ENCODE results near the gene BCAP29.

The BCAP29 gene

GRCh38 chr7:107593025-107593410 is 13.0 kb downstream of the BCAP29 start:
- no peak for DNase-seq (ENCODE audit: low spot score)
- no peak overlapping the region for H2BK15ac ChIP-seq (ENCODE audit: low read length)
- WGBS, 2 donors (ENCODE audit: extremely low coverage in 2 of 2, insufficient read length in 2 of 2, insufficient replicate concordance in 1 of 2), result no CpG with 5 or more reads among the region's 1 CpG

DNA sequence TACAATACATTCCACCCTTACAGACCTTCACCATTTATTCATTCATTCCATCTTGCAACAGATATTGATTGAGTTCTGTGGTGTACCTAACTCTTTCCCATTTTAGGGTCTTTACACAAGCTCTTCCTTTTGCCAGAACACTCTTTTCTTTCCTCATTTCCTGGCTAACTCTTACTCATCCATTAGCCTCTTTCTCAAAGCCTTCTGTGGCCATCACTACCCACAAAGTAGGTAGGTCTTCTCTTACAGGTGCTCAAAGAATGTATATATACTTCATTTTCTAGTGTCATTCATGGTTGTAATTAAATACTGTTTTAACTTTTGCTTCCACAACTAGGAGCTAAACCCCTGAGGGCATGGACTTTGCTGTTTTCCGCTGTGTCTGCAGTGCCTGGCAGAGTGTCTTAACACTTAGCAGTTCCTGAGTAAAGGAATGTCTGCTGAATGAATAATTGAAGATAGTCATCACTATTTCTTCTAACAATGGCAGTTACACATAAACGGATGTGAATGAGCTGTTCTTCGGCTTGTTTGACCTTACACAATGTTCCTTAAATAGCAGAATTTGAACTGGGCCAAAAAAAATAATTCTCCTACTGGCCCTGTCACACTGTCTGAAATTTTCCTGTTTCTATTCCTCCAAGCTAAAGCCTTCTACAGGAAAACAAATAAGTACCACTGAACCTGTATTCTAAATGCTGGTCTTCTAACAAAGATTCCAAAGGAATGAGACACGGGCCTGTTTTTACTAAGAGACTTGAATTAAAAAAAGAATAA is 15.1 kb downstream of the BCAP29 start:
- Histone ChIP-seq H3K9me3 (replicated peaks in 1 of 2; ENCODE audit: control insufficient read depth in 2 of 2, insufficient read depth in 1 of 2, low read depth in 1 of 2, low read length in 2 of 2) (no peaks in the 10 kb centered on the region), H2BK5ac (ENCODE audit: low read length) (no peak overlapping the region), H3K23ac (ENCODE audit: low read depth, low read length, poor library complexity) (no peak overlapping the region), H3K14ac (ENCODE audit: low read length) (no peak overlapping the region), H3K4ac (ENCODE audit: low read length) (no peak overlapping the region), H2AK5ac (ENCODE audit: low read depth, low read length) (no peak overlapping the region), H3K4me3 (ENCODE audit: low read length in 2 of 2) (no peak overlapping the region), H3K79me1 (ENCODE audit: low read depth, low read length) (no peaks in the 10 kb centered on the region), H2BK12ac (ENCODE audit: low read length) (no peak overlapping the region), H3K4me1 (ENCODE audit: control insufficient read depth in 2 of 2, insufficient read depth in 1 of 2, low read depth in 1 of 2, low read length in 2 of 2) (no peaks in the 10 kb centered on the region), H3K36me3 (replicated peaks in 1 of 2; ENCODE audit: control insufficient read depth in 2 of 2, insufficient read depth in 2 of 2, low read length in 2 of 2) (peaks cover 0 to 44% of the 10 kb centered on the region in 2 donors), H3K4me2 (ENCODE audit: insufficient read depth, low read length, poor library complexity, severe bottlenecking) (no peak overlapping the region), H2AFZ (ENCODE audit: low read length) (no peak overlapping the region), H2BK15ac (ENCODE audit: low read length) (no peak overlapping the region), H3K27ac (replicated peaks; ENCODE audit: low read length) (no peak overlapping the region), H4K8ac (ENCODE audit: low read depth, low read length) (no peak overlapping the region), H3K27me3 (ENCODE audit: control insufficient read depth in 3 of 3, insufficient read depth in 3 of 3, low read depth in 1 of 3, low read length in 3 of 3) (no peaks in the 10 kb centered on the region), H3K18ac (ENCODE audit: low read length) (no peak overlapping the region), H4K91ac (ENCODE audit: low read depth, low read length, poor library complexity) (no peak overlapping the region), H3K9ac (ENCODE audit: low read depth, low read length, poor library complexity) (no peak overlapping the region), H2BK120ac (ENCODE audit: low read depth, low read length) (no peak overlapping the region)
- DNase-seq (ENCODE audit: low spot score), result no peak
- no CpG with 5 or more reads among the region's 4 CpGs for whole genome bisulfite sequencing, 2 donors (ENCODE audit: extremely low coverage in 2 of 2, insufficient read length in 2 of 2, insufficient replicate concordance in 1 of 2)

More at GRCh38 chr7:107593025-107593410, 13.0 kb downstream of the BCAP29 start:
- Histone ChIP-seq H3K4ac (ENCODE audit: low read length) (no peak overlapping the region), H4K91ac (ENCODE audit: low read depth, low read length, poor library complexity) (no peak overlapping the region), H3K27ac (replicated peaks; ENCODE audit: low read length) (no peak overlapping the region), H3K36me3 (replicated peaks in 1 of 2; ENCODE audit: control insufficient read depth in 2 of 2, insufficient read depth in 2 of 2, low read length in 2 of 2) (peaks cover 0 to 47% of the 10 kb centered on the region in 2 donors), H2BK12ac (ENCODE audit: low read length) (no peak overlapping the region), H3K4me3 (ENCODE audit: low read length in 2 of 2) (no peak overlapping the region), H2AK5ac (ENCODE audit: low read depth, low read length) (no peak overlapping the region), H3K9ac (ENCODE audit: low read depth, low read length, poor library complexity) (no peak overlapping the region), H3K27me3 (ENCODE audit: control insufficient read depth in 3 of 3, insufficient read depth in 3 of 3, low read depth in 1 of 3, low read length in 3 of 3) (no peaks in the 10 kb centered on the region), H3K4me2 (ENCODE audit: insufficient read depth, low read length, poor library complexity, severe bottlenecking) (no peak overlapping the region), H2AFZ (ENCODE audit: low read length) (no peak overlapping the region), H2BK5ac (ENCODE audit: low read length) (no peak overlapping the region), H3K18ac (ENCODE audit: low read length) (no peak overlapping the region), H3K14ac (ENCODE audit: low read length) (no peak overlapping the region), H3K9me3 (replicated peaks in 1 of 2; ENCODE audit: control insufficient read depth in 2 of 2, insufficient read depth in 1 of 2, low read depth in 1 of 2, low read length in 2 of 2) (peaks cover 2 to 10% of the 10 kb centered on the region in 2 donors), H2BK120ac (ENCODE audit: low read depth, low read length) (no peak overlapping the region), H3K23ac (ENCODE audit: low read depth, low read length, poor library complexity) (no peak overlapping the region), H4K8ac (ENCODE audit: low read depth, low read length) (no peak overlapping the region), H3K79me1 (ENCODE audit: low read depth, low read length) (no peaks in the 10 kb centered on the region), H3K4me1 (ENCODE audit: control insufficient read depth in 2 of 2, insufficient read depth in 1 of 2, low read depth in 1 of 2, low read length in 2 of 2) (no peaks in the 10 kb centered on the region)

DNA sequence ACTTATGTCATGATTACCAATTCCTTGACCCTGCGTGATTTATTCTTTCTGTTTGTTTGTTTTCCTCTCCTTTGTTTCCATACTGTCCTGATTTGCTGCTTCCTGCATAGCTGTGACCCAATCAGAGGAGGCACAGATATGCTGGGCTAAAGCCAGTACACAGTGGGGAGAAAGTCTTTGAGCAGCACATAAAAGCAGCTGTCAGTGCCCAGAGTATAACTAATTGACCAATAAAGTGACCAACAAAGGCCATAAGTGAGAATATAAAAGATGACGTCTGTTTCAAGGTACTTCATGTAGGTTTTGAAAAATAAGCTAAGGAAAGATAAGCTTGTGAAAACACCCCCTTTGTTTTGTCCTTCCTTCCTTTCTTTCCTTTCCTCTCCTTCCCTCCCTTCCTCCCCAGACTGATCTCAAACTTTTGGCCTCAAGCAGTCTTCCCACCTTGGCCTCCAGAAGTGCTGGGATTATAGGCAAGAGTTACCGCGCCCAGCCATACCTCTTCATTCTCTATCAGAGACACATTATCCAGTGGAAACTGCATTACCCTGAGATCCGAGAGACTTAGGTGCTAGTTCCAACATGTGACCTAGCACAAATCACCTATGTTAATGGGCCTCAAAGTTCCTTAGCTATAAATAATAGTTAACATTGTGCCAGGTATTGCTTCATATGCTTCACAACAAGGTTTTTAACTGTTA is 17.0 kb downstream of the BCAP29 start:
- Histone ChIP-seq H3K9ac (ENCODE audit: low read depth, low read length, poor library complexity) (no peak overlapping the region), H2BK12ac (ENCODE audit: low read length) (no peak overlapping the region), H3K4me1 (ENCODE audit: control insufficient read depth in 2 of 2, insufficient read depth in 1 of 2, low read depth in 1 of 2, low read length in 2 of 2) (no peaks in the 10 kb centered on the region), H3K79me1 (ENCODE audit: low read depth, low read length) (no peaks in the 10 kb centered on the region), H4K91ac (ENCODE audit: low read depth, low read length, poor library complexity) (no peak overlapping the region), H2BK120ac (ENCODE audit: low read depth, low read length) (no peak overlapping the region), H3K4me3 (ENCODE audit: low read length in 2 of 2) (no peak overlapping the region), H3K23ac (ENCODE audit: low read depth, low read length, poor library complexity) (no peak overlapping the region), H3K4me2 (ENCODE audit: insufficient read depth, low read length, poor library complexity, severe bottlenecking) (no peak overlapping the region), H3K18ac (ENCODE audit: low read length) (no peak overlapping the region), H3K36me3 (replicated peaks in 1 of 2; ENCODE audit: control insufficient read depth in 2 of 2, insufficient read depth in 2 of 2, low read length in 2 of 2) (peaks cover 0 to 63% of the 10 kb centered on the region in 2 donors), H2BK15ac (ENCODE audit: low read length) (no peak overlapping the region), H3K14ac (ENCODE audit: low read length) (no peak overlapping the region), H3K27me3 (ENCODE audit: control insufficient read depth in 3 of 3, insufficient read depth in 3 of 3, low read depth in 1 of 3, low read length in 3 of 3) (no peaks in the 10 kb centered on the region), H3K4ac (ENCODE audit: low read length) (no peak overlapping the region), H2AK5ac (ENCODE audit: low read depth, low read length) (no peak overlapping the region), H3K9me3 (replicated peaks in 1 of 2; ENCODE audit: control insufficient read depth in 2 of 2, insufficient read depth in 1 of 2, low read depth in 1 of 2, low read length in 2 of 2) (no peaks in the 10 kb centered on the region), H2BK5ac (ENCODE audit: low read length) (no peak overlapping the region), H3K27ac (replicated peaks; ENCODE audit: low read length) (no peak overlapping the region), H4K8ac (ENCODE audit: low read depth, low read length) (no peak overlapping the region), H2AFZ (ENCODE audit: low read length) (no peak overlapping the region)
- WGBS, 2 donors (ENCODE audit: extremely low coverage in 2 of 2, insufficient read length in 2 of 2, insufficient replicate concordance in 1 of 2), result no CpG with 5 or more reads among the region's 5 CpGs
- DNase-seq (ENCODE audit: low spot score), result no peak

DNA sequence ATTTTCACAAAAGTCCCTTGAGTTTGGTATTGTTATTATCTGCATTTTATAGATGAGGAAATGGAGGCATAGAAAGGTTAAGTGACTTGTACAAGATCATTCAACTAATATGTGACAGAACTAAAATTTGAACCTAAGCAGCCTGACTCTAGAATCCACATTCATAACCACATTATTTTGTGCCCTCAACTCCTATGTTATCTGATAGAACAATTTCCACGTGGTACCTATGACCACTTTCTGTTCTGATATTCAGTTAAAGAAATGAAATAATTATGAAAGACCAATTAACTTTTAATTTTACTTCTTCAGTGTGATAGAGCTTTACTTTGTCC is 17.5 kb downstream of the BCAP29 start:
- H3K4me1 ChIP-seq (ENCODE audit: control insufficient read depth in 2 of 2, insufficient read depth in 1 of 2, low read depth in 1 of 2, low read length in 2 of 2), result no peaks in the 10 kb centered on the region
- DNase-seq (ENCODE audit: low spot score), result no peak
- H3K9me3 ChIP-seq (replicated peaks in 1 of 2; ENCODE audit: control insufficient read depth in 2 of 2, insufficient read depth in 1 of 2, low read depth in 1 of 2, low read length in 2 of 2), result no peaks in the 10 kb centered on the region
- H3K18ac ChIP-seq (ENCODE audit: low read length), result no peak overlapping the region
- H2BK15ac ChIP-seq (ENCODE audit: low read length), result no peak overlapping the region
- no peak overlapping the region for H2AK5ac ChIP-seq (ENCODE audit: low read depth, low read length)
- no peak overlapping the region for H2BK5ac ChIP-seq (ENCODE audit: low read length)
- no peak overlapping the region for H4K8ac ChIP-seq (ENCODE audit: low read depth, low read length)
- H3K36me3 ChIP-seq (replicated peaks in 1 of 2; ENCODE audit: control insufficient read depth in 2 of 2, insufficient read depth in 2 of 2, low read length in 2 of 2), result peaks cover 0 to 68% of the 10 kb centered on the region in 2 donors
- H3K4me2 ChIP-seq (ENCODE audit: insufficient read depth, low read length, poor library complexity, severe bottlenecking), result no peak overlapping the region
- H3K27ac ChIP-seq (replicated peaks; ENCODE audit: low read length), result no peak overlapping the region
- H2BK12ac ChIP-seq (ENCODE audit: low read length), result no peak overlapping the region
- no peak overlapping the region for H3K9ac ChIP-seq (ENCODE audit: low read depth, low read length, poor library complexity)
- WGBS, 2 donors (ENCODE audit: extremely low coverage in 2 of 2, insufficient read length in 2 of 2, insufficient replicate concordance in 1 of 2), result no CpG with 5 or more reads among the region's 1 CpG
- H3K23ac ChIP-seq (ENCODE audit: low read depth, low read length, poor library complexity), result no peak overlapping the region
- no peaks in the 10 kb centered on the region for H3K27me3 ChIP-seq (ENCODE audit: control insufficient read depth in 3 of 3, insufficient read depth in 3 of 3, low read depth in 1 of 3, low read length in 3 of 3)
- no peak overlapping the region for H4K91ac ChIP-seq (ENCODE audit: low read depth, low read length, poor library complexity)
- H3K4me3 ChIP-seq (ENCODE audit: low read length in 2 of 2), result no peak overlapping the region
- H3K14ac ChIP-seq (ENCODE audit: low read length), result no peak overlapping the region
- H2AFZ ChIP-seq (ENCODE audit: low read length), result no peak overlapping the region
- H2BK120ac ChIP-seq (ENCODE audit: low read depth, low read length), result no peak overlapping the region
- no peaks in the 10 kb centered on the region for H3K79me1 ChIP-seq (ENCODE audit: low read depth, low read length)
- H3K4ac ChIP-seq (ENCODE audit: low read length), result no peak overlapping the region

Measured in neuronal stem cell (in vitro differentiated cells).